Middle frontal gyrus (tissue), 1 donor: ENCODE data around the gene GNG13.
"Not testable (repeated sequence)": the region's sequence is repeated elsewhere in the genome, so short reads cannot be mapped to it uniquely, and the experiment has no call there.

ENCODE experiments used
- DNase-seq: peaks from one replicate; pipeline ENCODE4 v3.0.0-alpha.2; 2015; ENCODE audit warnings: low spot score; ENCODE audit errors: extremely low spot score

Gene GNG13

GRCh38 chr16:832652-833336, 32.3 kb upstream of the GNG13 start:
- DNase-seq, result no peak

DNA sequence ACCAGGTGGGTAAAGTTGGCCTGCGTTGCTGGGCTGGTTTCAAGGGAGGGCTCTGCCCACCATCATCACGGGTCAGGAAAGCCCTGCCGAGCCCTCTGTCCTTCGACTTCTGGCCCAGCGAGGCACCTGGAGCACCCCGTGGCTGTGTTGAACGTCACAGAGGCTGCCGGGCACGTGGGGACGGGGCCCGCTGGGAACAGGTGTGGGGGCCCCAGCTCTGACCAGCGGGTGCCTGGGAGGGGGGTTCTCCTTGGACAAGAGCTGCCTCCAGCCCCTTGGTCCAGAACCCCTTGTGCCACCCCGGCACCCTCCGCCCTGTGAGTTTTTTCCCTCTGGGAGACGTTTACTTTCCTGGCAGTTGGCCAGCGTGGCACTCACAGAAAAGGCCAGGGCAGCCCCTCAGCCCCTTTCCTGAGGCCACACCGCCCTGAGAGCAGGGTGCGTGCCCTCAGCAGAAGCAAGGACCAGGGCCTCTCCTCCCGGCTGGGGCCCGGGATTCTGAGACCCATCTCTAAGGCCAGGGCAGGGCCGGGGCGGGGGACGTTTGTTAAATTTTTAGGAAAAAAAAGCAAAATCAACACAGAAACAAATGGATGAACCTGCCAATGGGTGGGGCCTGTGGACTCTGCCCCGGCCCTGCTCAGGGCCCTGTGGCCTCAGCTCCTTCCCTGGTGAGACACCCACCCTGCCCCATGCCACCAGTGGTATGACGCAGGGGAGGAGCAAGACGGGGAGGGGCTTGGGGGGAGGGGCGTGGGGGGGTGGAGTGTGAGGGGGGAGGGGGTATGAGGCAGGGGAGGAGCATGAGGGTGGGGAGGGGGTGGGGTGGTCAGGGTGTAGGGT, 31.3 kb upstream of the GNG13 start:
- DNase-seq, result no peak

DNA sequence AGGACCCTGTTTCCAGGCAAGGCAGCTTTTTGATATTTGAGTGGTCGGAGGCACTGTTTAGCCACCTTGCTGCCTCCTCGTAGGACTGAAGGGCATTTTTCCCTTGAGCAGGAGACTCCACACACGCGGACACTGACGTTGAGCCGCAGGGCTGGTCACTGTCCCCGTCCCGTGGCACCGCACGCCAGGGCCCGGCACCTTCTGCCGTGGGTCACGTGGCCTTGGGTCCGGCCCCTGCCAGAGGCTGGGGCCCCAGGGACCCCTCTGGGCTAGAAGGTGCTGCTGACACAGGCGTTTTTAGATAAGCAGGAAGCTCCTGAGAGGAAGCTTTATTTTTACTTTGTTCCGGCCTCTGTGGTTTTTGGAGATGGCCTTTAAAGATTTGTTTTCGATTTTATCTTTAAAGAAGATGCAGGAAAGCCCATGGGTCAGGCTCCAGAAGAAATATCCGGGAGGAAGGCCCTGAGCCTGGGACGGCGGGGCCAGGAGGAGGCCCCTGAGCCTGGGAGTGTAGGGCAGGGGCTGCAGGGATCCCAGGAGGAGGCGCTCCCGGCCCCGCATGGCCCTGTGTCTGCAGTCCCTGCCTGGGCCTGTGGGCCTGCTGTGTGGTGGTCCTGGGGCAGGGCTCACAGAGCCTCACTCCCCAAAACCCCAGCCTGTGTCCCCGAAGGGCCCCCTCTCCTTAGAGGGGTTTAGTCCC, 30.5 kb upstream of the GNG13 start:
- DNase-seq, result no peak

GRCh38 chr16:830107-830870, 29.8 kb upstream of the GNG13 start:
- no peak for DNase-seq

GRCh38 chr16:828891-829290, 28.4 kb upstream of the GNG13 start:
- no peak for DNase-seq

GRCh38 chr16:827513-827912, 27.0 kb upstream of the GNG13 start:
- DNase-seq, result no peak

- DNase-seq, result no peak
Measured at GRCh38 chr16:825341-826061, 25.0 kb upstream of the GNG13 start.

- DNase-seq, result no peak
Measured at GRCh38 chr16:824601-825000, 24.1 kb upstream of the GNG13 start.

- no peak for DNase-seq
Measured at GRCh38 chr16:824194-824593, 23.7 kb upstream of the GNG13 start.

DNA sequence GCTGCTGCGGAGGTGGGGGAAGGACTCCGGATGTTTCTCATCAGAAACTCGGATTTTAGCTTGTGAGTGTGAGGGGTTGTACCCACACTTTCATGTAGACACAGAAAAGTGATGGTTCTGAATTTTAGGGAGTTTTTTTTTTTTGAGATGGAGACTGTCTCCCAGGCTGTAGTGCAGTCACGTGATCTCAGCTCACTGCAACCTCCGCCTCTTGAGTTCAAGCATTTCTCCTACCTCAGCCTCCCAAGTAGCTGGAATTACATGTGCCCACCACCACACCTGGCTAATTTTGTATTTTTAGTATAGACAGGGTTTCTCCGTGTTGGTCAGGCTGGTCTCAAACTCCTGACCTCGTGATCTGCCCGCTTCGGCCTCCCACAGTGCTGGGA, 22.4 kb upstream of the GNG13 start:
- no peak for DNase-seq

DNA sequence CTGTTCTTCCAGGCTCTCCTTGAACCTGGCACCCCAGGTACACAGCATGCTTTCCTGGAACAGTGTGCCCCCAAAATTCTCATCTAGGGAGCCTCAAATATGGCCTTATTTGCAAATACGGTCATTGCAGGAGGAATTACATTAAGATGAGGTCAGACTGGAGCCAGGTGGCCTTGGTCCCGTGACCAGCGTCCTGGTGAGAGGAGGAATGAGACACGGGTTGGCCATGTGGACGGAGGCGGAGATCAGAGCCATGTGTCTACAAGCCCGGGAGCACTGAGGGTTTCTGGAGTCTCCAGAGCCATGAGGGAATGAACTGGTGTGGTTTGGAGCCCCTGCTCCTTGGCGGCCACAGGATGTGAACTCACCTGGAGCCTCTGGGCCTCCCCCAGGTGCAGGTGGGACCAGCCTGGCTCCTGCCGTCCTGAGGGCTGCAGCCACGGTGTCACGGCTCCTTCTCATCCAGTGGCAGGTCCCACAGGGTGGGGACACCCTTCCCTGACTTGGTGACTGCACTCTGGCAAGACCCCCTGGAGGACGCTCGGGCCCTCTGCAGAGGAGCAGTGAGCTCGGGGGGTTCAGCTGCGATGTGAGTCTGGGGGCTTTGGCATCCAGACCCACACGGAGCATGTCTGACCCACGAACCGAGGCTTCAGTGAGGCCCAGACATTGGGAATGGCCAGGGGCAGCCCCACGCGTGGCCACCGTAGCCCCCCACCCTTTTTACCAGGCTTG, 21.8 kb upstream of the GNG13 start:
- no peak for DNase-seq

DNA sequence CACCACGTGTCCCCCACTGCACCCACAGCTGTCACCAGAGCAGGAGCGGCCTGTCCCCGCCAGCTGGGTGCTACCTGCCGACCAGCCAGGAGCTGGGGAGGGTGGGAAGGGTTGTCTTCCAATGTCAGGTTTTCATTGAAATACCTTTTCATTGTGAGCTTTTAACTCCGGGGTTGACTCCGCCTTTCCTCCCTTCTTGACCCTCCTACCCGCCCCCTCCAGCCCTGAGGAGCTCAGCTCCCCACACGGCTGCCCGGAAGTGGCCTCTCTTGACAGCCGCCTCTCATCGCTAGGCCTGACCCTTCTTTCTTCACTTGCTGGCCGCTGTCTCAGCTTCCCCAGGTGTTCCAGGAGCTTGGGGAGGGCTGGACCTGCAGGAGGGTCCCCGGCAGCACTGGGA, 21.2 kb upstream of the GNG13 start:
- no peak for DNase-seq

GRCh38 chr16:820748-821147, 20.2 kb upstream of the GNG13 start:
- DNase-seq, result no peak

DNA sequence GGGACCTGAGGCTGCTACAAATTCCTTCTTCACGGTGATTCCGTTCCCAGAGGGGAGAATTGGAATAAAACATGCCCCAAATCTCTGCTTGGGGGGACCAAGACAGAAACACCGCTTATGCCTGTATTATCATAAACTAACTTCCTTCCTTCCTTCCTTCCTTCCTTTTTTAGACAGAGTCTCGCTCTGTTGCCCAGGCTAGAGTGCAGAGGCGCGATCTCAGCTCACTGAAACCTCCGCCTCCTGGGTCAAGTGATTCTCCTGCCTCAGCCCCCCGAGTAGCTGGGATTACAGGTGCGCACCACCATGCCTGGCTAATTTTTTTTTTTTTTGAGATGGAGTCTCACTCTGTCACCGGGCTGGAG, 19.5 kb upstream of the GNG13 start:
- DNase-seq, result not testable (repeated sequence)

DNA sequence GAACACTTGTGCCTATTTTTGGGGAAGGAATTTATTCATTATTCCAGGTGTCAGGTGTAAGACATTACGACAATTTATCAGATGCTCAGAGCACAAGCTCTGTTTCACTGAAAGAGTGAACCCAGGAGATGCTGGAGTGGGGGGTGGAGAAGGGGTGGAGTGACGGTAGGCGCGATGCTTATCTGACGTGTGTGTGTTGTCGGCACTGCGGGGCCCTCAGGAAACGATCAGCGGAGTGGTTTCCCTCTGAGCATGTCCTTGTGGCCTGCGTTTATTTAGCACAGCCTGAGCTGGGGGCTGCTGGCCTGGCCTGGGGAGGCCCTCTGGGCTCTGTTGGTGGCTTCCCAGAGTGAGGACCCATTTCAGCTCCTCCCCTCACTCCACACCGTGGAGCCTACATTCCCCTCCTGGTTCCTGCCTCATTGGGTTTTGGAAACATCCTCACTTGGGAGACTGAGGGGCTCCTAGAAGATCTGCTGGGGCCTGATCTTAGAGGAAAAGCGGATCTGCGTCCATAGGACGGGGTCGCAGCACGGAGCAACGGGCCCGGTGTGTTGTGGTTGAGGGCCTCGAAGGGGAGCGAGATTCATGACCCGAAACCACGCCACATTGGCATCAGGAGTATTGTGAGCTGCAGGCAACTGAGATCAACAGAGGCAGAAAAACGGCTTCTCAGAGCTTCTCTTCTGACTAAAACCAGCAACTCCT, 19.0 kb upstream of the GNG13 start:
- DNase-seq, result no peak

DNA sequence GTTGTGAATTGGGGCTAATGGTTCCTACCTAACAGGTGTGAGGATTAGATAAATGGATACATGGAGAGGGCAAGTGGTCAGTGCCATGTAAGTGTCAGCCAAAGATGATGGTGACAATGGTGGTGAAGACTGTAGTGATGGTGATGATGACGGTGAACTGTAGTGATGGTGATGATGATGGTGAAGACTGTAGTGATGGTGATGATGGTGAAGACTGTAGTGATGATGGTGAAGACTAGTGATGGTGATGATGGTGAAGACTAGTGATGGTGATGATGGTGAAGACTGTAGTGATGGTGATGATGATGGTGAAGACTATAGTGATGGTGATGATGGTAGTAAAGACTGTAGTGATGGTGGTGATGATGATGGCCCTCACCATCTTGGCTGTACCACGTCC, 18.1 kb upstream of the GNG13 start:
- DNase-seq, result no peak

DNA sequence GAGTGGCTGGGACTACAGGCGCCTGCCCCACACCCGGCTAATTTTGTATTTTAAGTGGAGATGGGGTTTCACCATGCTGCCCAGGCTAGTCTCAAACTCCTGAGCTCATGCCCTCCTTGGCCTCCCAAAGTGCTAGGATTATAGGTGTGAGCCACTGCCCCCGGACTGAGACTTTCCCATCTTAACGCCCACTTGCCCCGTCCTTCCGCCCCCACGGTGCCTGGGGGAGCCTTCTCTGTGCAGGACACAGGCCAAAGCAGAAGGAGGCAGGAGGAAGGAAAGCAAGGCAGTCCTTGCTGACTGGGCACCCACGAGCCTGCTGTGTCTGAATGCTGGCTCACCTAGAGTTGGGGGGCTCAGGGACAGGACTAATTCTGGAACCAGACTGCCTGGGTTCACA, 17.6 kb upstream of the GNG13 start:
- DNase-seq, result no peak

- no peak for DNase-seq
Measured at GRCh38 chr16:817001-817906, 16.7 kb upstream of the GNG13 start.

DNA sequence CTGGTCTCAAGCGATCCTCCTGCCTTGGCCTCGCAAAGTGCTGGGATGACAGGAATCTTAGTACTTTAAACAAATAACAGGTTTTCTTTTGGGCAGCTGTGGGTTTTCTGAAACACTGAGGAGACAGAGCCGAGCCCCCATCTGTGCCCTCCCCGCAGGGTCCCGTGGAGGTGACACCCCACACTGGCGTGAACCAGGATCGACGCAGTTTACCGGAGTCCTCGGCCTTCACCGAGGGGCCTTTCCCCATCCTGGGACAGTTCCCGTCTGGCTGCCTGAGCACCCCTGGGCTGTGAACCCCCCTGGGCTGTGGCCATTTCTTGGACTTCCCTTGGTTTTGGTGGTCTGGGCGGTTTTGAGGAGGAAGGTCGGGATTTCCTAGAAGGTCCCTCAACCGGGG, 15.3 kb upstream of the GNG13 start:
- no peak for DNase-seq
